Endodermal cell (in vitro differentiated cells): ENCODE measurements around the gene TMEM255B. TPM values are rescaled to one million over a fixed set of nuclear protein-coding genes. Genes with fewer than 3 reads are reported as not detected.

Experiments used
- DNase-seq: peaks from one replicate; pipeline ENCODE4 v3.0.0-alpha.2; 2017
- H3K27ac ChIP-seq: 2 replicates; pipeline ENCODE4 v1.5.1; 2013; ENCODE audit warnings: mild to moderate bottlenecking, low read depth, low read length, moderate library complexity
- H3K27me3 ChIP-seq: 2 replicates; pipeline ENCODE4 v1.6.1; 2013; ENCODE audit warnings: mild to moderate bottlenecking, low read length, moderate library complexity; ENCODE audit not compliant: insufficient read depth, control insufficient read depth, poor library complexity, severe bottlenecking
- H3K36me3 ChIP-seq: 2 replicates; pipeline ENCODE4 v1.7.0; 2013; ENCODE audit warnings: mild to moderate bottlenecking, low read length, moderate library complexity; ENCODE audit not compliant: control insufficient read depth, insufficient read depth
- H3K4me1 ChIP-seq: one replicate; pipeline ENCODE4 v1.7.0; 2013; ENCODE audit warnings: low read length; ENCODE audit not compliant: control insufficient read depth, insufficient read depth
- H3K4me3 ChIP-seq: 2 replicates; pipeline ENCODE4 v1.5.1; 2013; ENCODE audit warnings: mild to moderate bottlenecking, low read length, moderate library complexity
- H3K9ac ChIP-seq: 2 replicates; pipeline ENCODE4 v1.6.1; 2013; ENCODE audit warnings: mild to moderate bottlenecking, low read length, moderate library complexity; ENCODE audit not compliant: poor library complexity, severe bottlenecking; ENCODE audit errors: extremely low read depth
- H3K9me3 ChIP-seq: 2 replicates; pipeline ENCODE4 v1.6.1; 2013; ENCODE audit warnings: mild to moderate bottlenecking, low read length, moderate library complexity; ENCODE audit not compliant: control insufficient read depth
- H3K27ac Mint-ChIP-seq: 2 replicates; pipeline ENCODE4 v1.8.0; 2020; ENCODE audit warnings: mixed read lengths
- H3K27me3 Mint-ChIP-seq: 2 replicates; pipeline ENCODE4 v1.8.0; 2021; ENCODE audit warnings: mild to moderate bottlenecking, mixed read lengths; ENCODE audit not compliant: insufficient read depth
- H3K36me3 Mint-ChIP-seq: 2 replicates; pipeline ENCODE4 v1.8.0; 2020; ENCODE audit warnings: low read depth, mixed read lengths
- H3K4me1 Mint-ChIP-seq: 2 replicates; pipeline ENCODE4 v1.8.0; 2020; ENCODE audit warnings: mixed read lengths
- H3K4me3 Mint-ChIP-seq: 2 replicates; pipeline ENCODE4 v1.8.0; 2020; ENCODE audit warnings: mild to moderate bottlenecking, moderate library complexity, mixed read lengths
- H3K9me3 Mint-ChIP-seq: 2 replicates; pipeline ENCODE4 v1.8.0; 2020; ENCODE audit warnings: mild to moderate bottlenecking, mixed read lengths
- WGBS, 2 experiments: methylation state at CpG; one replicate each; pipeline versions ENCODE4 v1.1.5 to v1.1.7; 2013; ENCODE audit warnings: missing lambda C conversion rate in 2 of 2, mixed read lengths in 1 of 2; ENCODE audit not compliant: insufficient coverage in 1 of 2, insufficient read length in 1 of 2; 5-methylcytosine and 5-hydroxymethylcytosine counted together
- total RNA-seq, 2 donors: library from RNA; stranded (reverse); fragmentation: NEBNext Ultra II Directional in 1 of 2; extraction: Animal tissue kit (Norgen Biotek cat#: 25700) in 1 of 2; gene quantifications; 2 replicates in 1 of 2; 3 replicates in 1 of 2; pipeline ENCODE4 v1.2.1, GENCODE V29; 2021
- TF ChIP-seq, protein P1 (sequence below): fragments of 200-600 bp; sonication (generic); conservative IDR thresholded peaks from 2 replicates; pipeline ENCODE4 v1.5.0; 2021; ENCODE audit warnings: antibody characterized with exemption, mild to moderate bottlenecking

The TMEM255B gene
- total RNA-seq, 2 donors from 2014 or later, result 0.55 to 2.1 TPM

GRCh38 chr13:113732176-113732960 is 26.7 kb upstream of the TMEM255B start:
- no peaks in the 10 kb centered on the region for H3K9me3 Mint-ChIP-seq
- Histone ChIP-seq H3K9ac (no peak overlapping the region), H3K4me3 (no peak overlapping the region), H3K4me1 (no peaks in the 10 kb centered on the region), H3K27me3 (no peaks in the 10 kb centered on the region), H3K9me3 (no peaks in the 10 kb centered on the region), H3K36me3 (no peaks in the 10 kb centered on the region), H3K27ac (no peak overlapping the region)
- TF ChIP-seq, protein P1, sequence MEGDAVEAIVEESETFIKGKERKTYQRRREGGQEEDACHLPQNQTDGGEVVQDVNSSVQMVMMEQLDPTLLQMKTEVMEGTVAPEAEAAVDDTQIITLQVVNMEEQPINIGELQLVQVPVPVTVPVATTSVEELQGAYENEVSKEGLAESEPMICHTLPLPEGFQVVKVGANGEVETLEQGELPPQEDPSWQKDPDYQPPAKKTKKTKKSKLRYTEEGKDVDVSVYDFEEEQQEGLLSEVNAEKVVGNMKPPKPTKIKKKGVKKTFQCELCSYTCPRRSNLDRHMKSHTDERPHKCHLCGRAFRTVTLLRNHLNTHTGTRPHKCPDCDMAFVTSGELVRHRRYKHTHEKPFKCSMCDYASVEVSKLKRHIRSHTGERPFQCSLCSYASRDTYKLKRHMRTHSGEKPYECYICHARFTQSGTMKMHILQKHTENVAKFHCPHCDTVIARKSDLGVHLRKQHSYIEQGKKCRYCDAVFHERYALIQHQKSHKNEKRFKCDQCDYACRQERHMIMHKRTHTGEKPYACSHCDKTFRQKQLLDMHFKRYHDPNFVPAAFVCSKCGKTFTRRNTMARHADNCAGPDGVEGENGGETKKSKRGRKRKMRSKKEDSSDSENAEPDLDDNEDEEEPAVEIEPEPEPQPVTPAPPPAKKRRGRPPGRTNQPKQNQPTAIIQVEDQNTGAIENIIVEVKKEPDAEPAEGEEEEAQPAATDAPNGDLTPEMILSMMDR, result no peak
- 92 to 96% methylated on average over 22 to 29 of the region's 29 CpGs for WGBS, 2 experiments
- no peaks in the 10 kb centered on the region for H3K4me1 Mint-ChIP-seq
- no peaks in the 10 kb centered on the region for H3K27me3 Mint-ChIP-seq
- H3K36me3 Mint-ChIP-seq, result no peaks in the 10 kb centered on the region
- no peak for DNase-seq
- H3K27ac Mint-ChIP-seq, result no peak overlapping the region
- H3K4me3 Mint-ChIP-seq, result no peak overlapping the region

DNA sequence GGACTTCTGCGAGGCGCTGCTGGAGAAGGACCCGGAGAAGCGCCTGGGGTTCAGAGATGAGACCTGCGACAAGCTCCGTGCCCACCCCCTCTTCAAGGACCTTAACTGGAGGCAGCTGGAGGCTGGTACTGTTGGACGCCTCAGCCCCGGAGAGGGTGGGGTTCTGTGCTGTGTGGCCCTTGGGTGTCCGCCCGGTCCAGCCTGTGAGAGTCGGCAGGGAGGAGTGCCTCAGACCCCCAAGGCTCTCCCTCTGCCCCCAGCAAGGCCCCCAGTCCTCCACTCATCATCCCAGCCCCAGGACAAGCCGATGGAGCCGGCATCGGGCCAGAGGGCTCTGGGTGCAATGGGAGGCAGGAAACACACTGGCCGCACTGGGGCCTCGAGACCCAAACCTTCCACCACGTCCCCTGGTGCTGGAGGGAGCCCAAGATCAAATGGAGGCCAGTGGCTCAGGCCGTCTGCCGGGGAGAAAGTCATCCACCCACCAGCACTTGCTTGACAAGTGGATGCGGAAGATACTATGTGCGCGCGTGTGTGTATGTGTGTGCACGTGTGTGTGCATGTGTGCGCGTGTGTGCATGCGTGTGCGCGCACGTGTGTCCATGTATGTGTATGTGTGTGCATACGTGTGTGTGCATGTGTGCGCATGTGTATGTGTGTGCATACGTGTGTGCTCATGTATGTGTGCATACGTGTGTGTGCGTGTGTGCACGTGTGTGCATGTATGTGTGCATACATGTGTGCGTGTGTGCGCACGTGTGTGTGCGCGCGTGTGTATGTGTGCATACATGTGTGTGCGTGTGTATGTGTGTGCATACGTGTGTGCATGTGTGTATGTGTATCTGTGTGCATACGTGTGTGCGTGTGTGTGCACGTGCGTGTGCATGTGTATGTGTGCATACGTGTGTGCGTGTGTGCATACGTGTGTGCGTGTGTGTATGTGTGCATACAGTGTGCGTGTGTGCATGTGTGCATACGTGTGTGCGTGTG is 25.8 kb upstream of the TMEM255B start:
- no peaks in the 10 kb centered on the region for H3K4me1 Mint-ChIP-seq
- H3K9me3 Mint-ChIP-seq, result no peaks in the 10 kb centered on the region
- Histone ChIP-seq H3K4me3 (no peak overlapping the region), H3K9me3 (no peaks in the 10 kb centered on the region), H3K9ac (no peak overlapping the region), H3K27me3 (no peaks in the 10 kb centered on the region), H3K4me1 (no peaks in the 10 kb centered on the region), H3K36me3 (no peaks in the 10 kb centered on the region), H3K27ac (no peak overlapping the region)
- no peaks in the 10 kb centered on the region for H3K36me3 Mint-ChIP-seq
- no peak overlapping the region for H3K27ac Mint-ChIP-seq
- H3K27me3 Mint-ChIP-seq, result no peaks in the 10 kb centered on the region
- 86 to 87% methylated on average over 30 to 51 of the region's 55 CpGs for WGBS, 2 experiments
- no peak for DNase-seq
- no peak overlapping the region for H3K4me3 Mint-ChIP-seq
- TF ChIP-seq, protein P1, result no peak

DNA sequence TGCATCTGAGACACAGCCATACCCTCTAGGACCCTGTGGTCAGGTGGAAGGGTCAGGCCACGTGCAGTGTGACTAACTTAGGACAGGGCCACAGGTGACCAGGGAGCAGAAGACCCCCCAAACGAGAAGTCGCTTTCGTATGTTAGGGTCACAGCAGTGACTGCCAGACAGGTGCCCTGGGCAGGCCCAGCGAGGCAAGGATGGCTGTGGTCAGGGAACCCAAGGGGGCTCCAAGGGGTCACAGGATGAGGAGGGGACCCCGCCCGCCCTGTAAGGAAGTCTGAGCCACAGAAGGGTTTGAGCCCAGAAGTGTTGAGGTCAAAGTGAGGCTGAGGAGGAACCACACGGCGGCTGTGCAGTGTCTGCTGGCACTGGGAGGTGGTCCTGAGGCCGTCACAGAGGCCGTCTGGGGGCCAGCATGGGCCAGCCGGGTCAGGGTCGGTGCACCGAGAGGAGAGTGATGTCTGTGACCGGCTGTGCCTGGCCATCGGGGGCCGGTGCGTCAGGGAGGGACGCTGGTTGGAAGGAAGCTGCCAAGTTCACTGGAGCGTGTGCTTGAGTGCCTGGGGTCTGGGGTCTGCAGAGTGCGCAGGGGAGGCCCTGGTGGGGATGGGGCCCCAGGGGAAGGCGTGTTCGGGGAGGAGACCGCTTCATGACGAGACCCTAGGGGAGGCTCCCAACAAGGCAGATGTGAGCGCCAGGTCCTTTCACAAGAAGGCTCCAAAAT is 24.8 kb upstream of the TMEM255B start:
- no peak overlapping the region for H3K27ac Mint-ChIP-seq
- TF ChIP-seq, protein P1, result no peak
- H3K4me3 Mint-ChIP-seq, result no peak overlapping the region
- WGBS, 2 experiments, result 91 to 93% methylated on average over 17 to 26 of the region's 26 CpGs
- no peaks in the 10 kb centered on the region for H3K36me3 ChIP-seq
- no peaks in the 10 kb centered on the region for H3K9me3 ChIP-seq
- no peak overlapping the region for H3K9ac ChIP-seq
- H3K4me3 ChIP-seq, result no peak overlapping the region
- no peak overlapping the region for H3K27ac ChIP-seq
- no peaks in the 10 kb centered on the region for H3K36me3 Mint-ChIP-seq
- H3K4me1 Mint-ChIP-seq, result no peaks in the 10 kb centered on the region
- H3K4me1 ChIP-seq, result no peaks in the 10 kb centered on the region
- DNase-seq, result no peak
- no peaks in the 10 kb centered on the region for H3K9me3 Mint-ChIP-seq
- no peaks in the 10 kb centered on the region for H3K27me3 Mint-ChIP-seq
- no peaks in the 10 kb centered on the region for H3K27me3 ChIP-seq
